Right lobe of liver (tissue), 6 donors: ENCODE results near the gene TRIM2. TPM values are rescaled to one million over a fixed set of nuclear protein-coding genes. Genes with fewer than 3 reads are reported as not detected.
"Not testable (repeated sequence)": the region's sequence is repeated elsewhere in the genome, so short reads cannot be mapped to it uniquely, and the experiment has no call there.

Source experiments
- ATAC-seq, 4 donors: fragments of 200-7000 bp; cut with Tn5 transposase; one replicate each; pipeline ENCODE4 v1.9.1; 2020; ENCODE audit warnings: mild to moderate bottlenecking in 4 of 4, moderate library complexity in 4 of 4
- DNase-seq, 3 donors: peaks; one replicate each; pipeline ENCODE4 v3.0.0-alpha.2; 2020
- H3K27ac ChIP-seq, 3 donors: fragments of 200-600 bp; one replicate each; pipeline ENCODE4 v1.8.0; 2022
- H3K27me3 ChIP-seq, 2 donors: fragments of 200-600 bp; one replicate each; pipeline ENCODE4 v1.8.0; 2022
- H3K36me3 ChIP-seq, 4 donors: fragments of 200-600 bp; sonication (generic) in 1 of 4; one replicate each; pipeline versions ENCODE4 v1.5.1 to v1.8.0; 2017 to 2022; ENCODE audit warnings: control low read depth in 1 of 4
- H3K4me1 ChIP-seq, 4 donors: fragments of 200-600 bp; sonication (generic) in 1 of 4; one replicate each; pipeline versions ENCODE4 v1.5.1 to v1.8.0; 2017 to 2022; ENCODE audit warnings: control low read depth in 1 of 4
- H3K4me3 ChIP-seq, 3 donors: fragments of 200-600 bp; one replicate each; pipeline ENCODE4 v1.8.0; 2022
- H3K9me3 ChIP-seq, 4 donors: fragments of 200-600 bp; sonication (generic) in 1 of 4; one replicate each; pipeline versions ENCODE4 v1.5.1 to v1.8.0; 2017 to 2022; ENCODE audit warnings: control low read depth in 1 of 4
- CTCF ChIP-seq, 4 donors: fragments of 200-600 bp in 3 of 4; fragments of 450-650 bp in 1 of 4; IDR thresholded peaks; one replicate each; pipeline versions ENCODE4 v1.5.1 to v1.8.0; 2016 to 2022; ENCODE audit warnings: antibody characterized with exemption in 4 of 4, mild to moderate bottlenecking in 2 of 4
- POLR2A ChIP-seq: fragments of 450-650 bp; IDR thresholded peaks from one replicate; pipeline ENCODE4 v1.6.1; 2017; ENCODE audit warnings: antibody characterized with exemption, mild to moderate bottlenecking
- WGBS: methylation state at CpG from one replicate; pipeline ENCODE4 v1.1.6; 2018; ENCODE audit warnings: low coverage, low lambda C conversion rate; ENCODE audit not compliant: insufficient coverage; ENCODE audit errors: missing lambda C conversion rate; 5-methylcytosine and 5-hydroxymethylcytosine counted together
- intact Hi-C, 2 donors: fragments of 100-400 bp; cut with DNase I; formaldehyde crosslinking; loops; one replicate each; pipeline versions ENCODE4 v1.11.2 to v1.14.1; 2022
- total RNA-seq, 6 experiments: library from RNA; depleted of rRNA in 2 of 6; stranded (reverse); fragments of >200 nt in 2 of 6; fragmentation: NEBNext Ultra II Directional in 3 of 6; extraction: Animal tissue kit (Norgen Biotek cat#: 25700) in 3 of 6; gene quantifications; one replicate each; pipeline versions ENCODE4 v1.1.0 to v1.2.4, GENCODE V29; 2016 to 2023
- donor health status: DM: no; HTN: yes; CAD: no.
- donor health status: DM: no; HTN: no; CAD: no.
- donor health status: DM: no; HTN: no; CAD: no.
- donor health status: DM: no; HTN: yes; CAD: no.
- donor health status: DM: no; HTN: yes; CAD: no.

Gene TRIM2
- total RNA-seq, 6 experiments from 2014 or later: 8.9 to 17.5 (median 10.0) TPM

DNA sequence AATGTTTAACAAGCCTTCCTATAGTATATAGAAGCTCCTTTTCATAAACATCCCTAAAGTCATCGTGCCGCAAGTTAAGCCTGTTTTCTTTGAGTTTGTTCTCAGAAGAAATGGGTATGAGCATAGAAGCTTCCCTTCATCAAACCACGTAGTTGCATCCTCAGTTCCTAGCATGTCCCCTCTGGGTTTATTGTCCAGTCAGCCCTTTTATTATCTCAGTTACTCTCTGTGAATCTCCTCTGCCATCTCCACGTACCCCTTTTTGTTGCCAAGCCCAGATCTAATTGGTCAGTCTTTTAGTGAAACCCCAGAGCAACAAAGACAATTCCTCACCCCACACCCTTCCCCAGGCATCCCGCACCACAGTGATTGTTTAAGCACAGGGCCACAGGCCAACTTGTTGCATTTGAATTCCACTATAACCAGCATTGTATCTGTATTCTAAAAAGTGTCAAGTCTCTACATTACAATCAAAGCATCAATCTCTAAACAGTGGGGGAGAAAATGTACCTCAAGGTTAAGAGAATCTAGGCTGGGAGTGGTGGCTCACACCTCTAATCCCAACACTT is 12.4 kb upstream of the TRIM2 start:
- 74% methylated on average over 5 of the region's 5 CpGs for WGBS
- intact Hi-C loops: no loop called here
- DNase-seq (no peak), ATAC-seq (no peak)
- H3K27ac ChIP-seq: no peak overlapping the region
- no peaks in the 10 kb centered on the region for H3K27me3 ChIP-seq
- H3K4me1 ChIP-seq: peaks cover 0 to 6% (median 0%) of the 10 kb centered on the region in 4 donors
- no peaks in the 10 kb centered on the region for H3K36me3 ChIP-seq
- no peaks in the 10 kb centered on the region for H3K9me3 ChIP-seq
- TF ChIP-seq CTCF (IDR thresholded peaks at IDR 0.05): no peak
- no peak for TF ChIP-seq POLR2A
- no peak overlapping the region for H3K4me3 ChIP-seq

GRCh38 chr4:153197301-153197700 is 6.9 kb upstream of the TRIM2 start:
- no peak for TF ChIP-seq POLR2A
- TF ChIP-seq CTCF (IDR thresholded peaks at IDR 0.05): no peak
- no peak for DNase-seq
- intact Hi-C loops: no loop called here
- Histone ChIP-seq H3K4me1 (no peaks in the 10 kb centered on the region), H3K9me3 (no peaks in the 10 kb centered on the region), H3K27me3 (no peaks in the 10 kb centered on the region), H3K27ac (no peak overlapping the region), H3K36me3 (no peaks in the 10 kb centered on the region), H3K4me3 (no peak overlapping the region)
- no peak for ATAC-seq
- WGBS: 51% methylated on average over 2 of the region's 5 CpGs

DNA sequence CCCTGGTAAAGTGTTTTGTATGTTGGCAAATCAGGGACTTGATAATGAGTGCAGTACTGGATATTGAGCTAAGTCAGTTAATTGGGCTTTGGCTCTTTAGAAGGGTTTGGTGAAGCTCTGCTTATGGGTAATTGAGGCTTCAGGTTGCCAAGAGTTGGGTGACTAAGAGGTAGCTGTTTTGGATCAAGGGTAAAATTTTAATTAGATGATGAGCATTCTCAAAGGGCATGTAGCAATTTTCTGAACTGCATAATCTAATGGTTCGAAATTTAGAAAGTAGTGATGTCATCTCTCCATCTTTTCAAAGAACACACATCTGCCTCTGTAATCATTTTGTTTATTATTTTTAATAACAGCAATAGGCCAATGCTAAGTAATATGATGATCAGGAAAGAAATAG is 5.5 kb upstream of the TRIM2 start:
- Histone ChIP-seq H3K4me3 (no peak overlapping the region), H3K27ac (no peak overlapping the region), H3K27me3 (no peaks in the 10 kb centered on the region), H3K36me3 (no peaks in the 10 kb centered on the region), H3K4me1 (no peaks in the 10 kb centered on the region), H3K9me3 (no peaks in the 10 kb centered on the region)
- 100% methylated on average over 1 of the region's 1 CpG for WGBS
- DNase-seq (no peak), ATAC-seq (no peak)
- intact Hi-C loops: no loop called here
- no peak for TF ChIP-seq POLR2A
- TF ChIP-seq CTCF (IDR thresholded peaks at IDR 0.05): no peak

GRCh38 chr4:153203746-153204145 is 497 bp upstream of the TRIM2 start:
- H3K4me1 ChIP-seq, ATAC-seq, intact Hi-C loops, DNase-seq, H3K9me3 ChIP-seq, H3K27ac ChIP-seq, H3K36me3 ChIP-seq, H3K27me3 ChIP-seq: not testable (repeated sequence)
- WGBS: 62% methylated on average over 5 of the region's 5 CpGs
- peak overlapping the region in 1 of 3 donors; percentile 12 for H3K4me3 ChIP-seq

DNA sequence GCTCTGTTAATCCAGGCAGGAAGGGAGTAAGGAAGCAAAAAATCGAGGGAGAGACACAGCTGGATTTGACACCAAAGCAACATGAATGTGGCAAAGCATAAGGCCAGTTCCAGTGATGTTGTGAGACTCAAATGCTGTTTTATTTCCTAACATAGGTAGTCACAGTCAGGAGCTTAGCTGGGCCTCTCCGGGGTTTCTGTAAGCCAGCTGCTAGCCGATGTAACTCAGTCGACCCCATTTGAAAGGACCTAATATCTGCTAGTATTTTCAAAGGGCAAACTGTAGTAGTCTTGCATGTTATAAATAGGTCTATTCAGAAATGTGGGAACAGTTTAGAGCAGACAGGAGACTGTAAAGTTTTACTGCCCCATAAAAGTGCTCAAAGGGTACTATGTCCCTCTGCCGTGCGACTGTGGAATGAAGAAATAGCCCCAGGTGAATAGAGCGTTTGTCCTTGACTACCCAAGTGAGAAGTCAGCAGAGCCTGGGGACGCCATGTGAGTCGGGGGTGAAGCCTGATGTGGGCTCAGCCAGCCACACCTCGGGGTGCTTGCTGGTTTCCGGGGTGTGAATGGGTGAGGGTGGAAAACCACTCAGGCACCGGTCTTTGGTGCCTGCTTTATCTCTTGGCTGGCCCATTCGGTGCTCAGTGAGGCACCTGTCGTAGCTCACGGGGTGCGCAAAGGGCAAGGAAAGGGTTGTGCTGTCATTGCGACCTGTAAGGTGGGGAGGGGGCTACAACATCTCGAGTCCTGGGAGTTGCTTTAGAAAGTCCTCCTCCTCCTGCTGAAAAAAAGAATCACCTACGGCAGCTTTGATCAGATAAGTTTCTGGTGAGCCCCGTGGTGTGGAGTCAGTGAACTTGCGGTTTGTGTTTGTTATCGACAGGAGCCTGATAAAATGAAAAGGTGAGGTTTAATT is 745 bp downstream of the TRIM2 start:
- DNase-seq (no peak), ATAC-seq (peak in 1 of 4 donors; percentile 19)
- H3K4me1 ChIP-seq: peaks cover 0 to 5% (median 2%) of the 10 kb centered on the region in 4 donors
- intact Hi-C loops: loop anchor here in 1 of 2 donors (5.0 kb wide), 1 partner anchor 112 kb away; no protein-coding TSS in a partner anchor
- no peaks in the 10 kb centered on the region for H3K9me3 ChIP-seq
- no peaks in the 10 kb centered on the region for H3K27me3 ChIP-seq
- TF ChIP-seq POLR2A (no peak), CTCF (IDR thresholded peaks at IDR 0.05) (no peak)
- no peak overlapping the region for H3K27ac ChIP-seq
- WGBS: 25% methylated on average over 15 of the region's 22 CpGs
- no peaks in the 10 kb centered on the region for H3K36me3 ChIP-seq
- H3K4me3 ChIP-seq: peak overlapping the region in 1 of 3 donors; percentile 12
